Upper lobe of left lung (tissue), 6 donors: ENCODE measurements around the gene OPCML. TPM values are rescaled to one million over a fixed set of nuclear protein-coding genes. Genes with fewer than 3 reads are reported as not detected.
A peak's percentile ranks its signal among the peaks of the same experiment; 100 is the strongest.

Source experiments
- ATAC-seq, 2 donors: fragments of 200-7000 bp; cut with Tn5 transposase; one replicate each; pipeline ENCODE4 v1.9.1; 2022; ENCODE audit warnings: mild to moderate bottlenecking in 2 of 2, moderate library complexity in 2 of 2; ENCODE audit not compliant: low FRiP score in 2 of 2
- DNase-seq, 2 donors: peaks; one replicate each; pipeline ENCODE4 v3.0.0-alpha.2; 2019 to 2020
- H3K27ac ChIP-seq, 4 donors: fragments of 200-600 bp; sonication (generic); one replicate each; pipeline ENCODE4 v1.5.1; 2016 to 2019
- H3K27me3 ChIP-seq, 4 donors: fragments of 200-600 bp; sonication (generic); one replicate each; pipeline ENCODE4 v1.5.1; 2017 to 2019
- H3K36me3 ChIP-seq, 4 donors: fragments of 200-600 bp; sonication (generic); one replicate each; pipeline ENCODE4 v1.5.1; 2016 to 2019
- H3K4me1 ChIP-seq, 4 donors: fragments of 200-600 bp; sonication (generic); one replicate each; pipeline ENCODE4 v1.5.1; 2018 to 2019
- H3K4me3 ChIP-seq, 4 donors: fragments of 200-600 bp; sonication (generic); one replicate each; pipeline ENCODE4 v1.5.1; 2017 to 2019; ENCODE audit warnings: mild to moderate bottlenecking in 2 of 4, moderate library complexity in 1 of 4
- H3K9me3 ChIP-seq, 4 donors: fragments of 200-600 bp; sonication (generic); one replicate each; pipeline ENCODE4 v1.5.1; 2018 to 2019
- CTCF ChIP-seq, 6 experiments: fragments of 450-650 bp in 4 of 6; fragments of 200-600 bp in 2 of 6; sonication (generic) in 2 of 6; IDR thresholded peaks; one replicate each; pipeline ENCODE4 v1.5.1; 2016 to 2019; ENCODE audit warnings: antibody characterized with exemption in 6 of 6
- EP300 ChIP-seq, 4 donors: sonication (generic); formaldehyde crosslinking; IDR thresholded peaks; one replicate each; pipeline ENCODE4 v1.5.1; 2017; ENCODE audit warnings: antibody characterized with exemption in 4 of 4, control low read depth in 2 of 4
- POLR2A ChIP-seq, 4 donors: fragments of 450-650 bp; IDR thresholded peaks; one replicate each; pipeline ENCODE4 v1.5.1; 2016 to 2017; ENCODE audit warnings: antibody characterized with exemption in 4 of 4, mild to moderate bottlenecking in 2 of 4
- POLR2AphosphoS5 ChIP-seq, 2 donors: sonication (generic); formaldehyde crosslinking; IDR thresholded peaks; one replicate each; pipeline ENCODE4 v1.5.1; 2017; ENCODE audit warnings: antibody characterized with exemption in 2 of 2
- WGBS, 2 donors: methylation state at CpG; one replicate each; pipeline ENCODE4 v1.1.5; 2017 to 2018; 5-methylcytosine and 5-hydroxymethylcytosine counted together
- total RNA-seq, 6 donors: library from RNA; depleted of rRNA in 4 of 6; stranded (reverse); fragments of >200 nt in 4 of 6; gene quantifications; one replicate each; pipeline versions ENCODE4 v1.1.0 to v1.2.1, GENCODE V29; 2016 to 2021
- donor health status: DM: no; HTN: no; CAD: no; lungs with moderate emphysema.
- donor health status: DM: no; HTN: yes; CAD: no; lungs with severe emphysema.

OPCML gene
- total RNA-seq, 6 donors from 2014 or later, result 0.10 TPM; not detected in 5

- Histone ChIP-seq H3K27me3 (no peaks in the 10 kb centered on the region), H3K4me3 (peak overlapping the region in 3 of 4 donors; percentile 48 to 61 (median 60))
- no peak for ATAC-seq
Observed at GRCh38 chr11:133064961-133065360, 467.3 kb downstream of the OPCML start.

GRCh38 chr11:133064152-133064877 is 468.0 kb downstream of the OPCML start:
- 3% methylated on average over 19 to 36 of the region's 44 CpGs for WGBS, 2 donors
- peak; percentile 70 to 89 for ATAC-seq
- Histone ChIP-seq H3K4me3 (peak overlapping the region; percentile 4 to 61 (median 54)), H3K36me3 (no peaks in the 10 kb centered on the region), H3K9me3 (no peaks in the 10 kb centered on the region), H3K27ac (peak overlapping the region in 3 of 4 donors; percentile 29 to 74 (median 69)), H3K4me1 (peaks cover 0 to 14% (median 9%) of the 10 kb centered on the region in 4 donors), H3K27me3 (no peaks in the 10 kb centered on the region)
- peak; percentile 59 to 90 for DNase-seq
- TF ChIP-seq POLR2AphosphoS5 (IDR thresholded peaks at IDR 0.05), result no peak
- TF ChIP-seq CTCF (IDR thresholded peaks at IDR 0.05), result peak in 4 of 6 experiments; percentile 42 to 74 (median 58)
- TF ChIP-seq EP300 (IDR thresholded peaks at IDR 0.05), result no peak
- TF ChIP-seq POLR2A (IDR thresholded peaks at IDR 0.05), result peak in 1 of 4 donors; percentile 29

More at GRCh38 chr11:133064961-133065360, 467.3 kb downstream of the OPCML start:
- TF ChIP-seq POLR2AphosphoS5 (IDR thresholded peaks at IDR 0.05) (no peak), CTCF (IDR thresholded peaks at IDR 0.05) (no peak), EP300 (IDR thresholded peaks at IDR 0.05) (no peak), POLR2A (IDR thresholded peaks at IDR 0.05) (no peak)
- Histone ChIP-seq H3K4me1 (peaks cover 0 to 14% (median 9%) of the 10 kb centered on the region in 4 donors), H3K27ac (no peak overlapping the region), H3K36me3 (no peaks in the 10 kb centered on the region), H3K9me3 (no peaks in the 10 kb centered on the region)
- WGBS, 2 donors, result 81% methylated on average over 15 of the region's 15 CpGs
- DNase-seq, result no peak

- Histone ChIP-seq H3K36me3 (no peaks in the 10 kb centered on the region), H3K9me3 (no peaks in the 10 kb centered on the region), H3K4me3 (no peak overlapping the region), H3K27ac (no peak overlapping the region), H3K4me1 (no peaks in the 10 kb centered on the region), H3K27me3 (no peaks in the 10 kb centered on the region)
- 63 to 70% methylated on average over 8 of the region's 8 CpGs for WGBS, 2 donors
- ATAC-seq (no peak), DNase-seq (no peak)
- TF ChIP-seq CTCF (IDR thresholded peaks at IDR 0.05) (no peak), POLR2A (IDR thresholded peaks at IDR 0.05) (no peak), EP300 (IDR thresholded peaks at IDR 0.05) (no peak), POLR2AphosphoS5 (IDR thresholded peaks at IDR 0.05) (no peak)
Observed at GRCh38 chr11:133058501-133058900, 473.8 kb downstream of the OPCML start.

GRCh38 chr11:133053124-133053776 is 479.1 kb downstream of the OPCML start:
- Histone ChIP-seq H3K27me3 (no peaks in the 10 kb centered on the region), H3K27ac (no peak overlapping the region), H3K9me3 (no peaks in the 10 kb centered on the region), H3K4me1 (no peaks in the 10 kb centered on the region), H3K36me3 (no peaks in the 10 kb centered on the region), H3K4me3 (no peak overlapping the region)
- TF ChIP-seq POLR2AphosphoS5 (IDR thresholded peaks at IDR 0.05), result no peak
- ATAC-seq, result no peak
- 52 to 65% methylated on average over 9 of the region's 9 CpGs for WGBS, 2 donors
- no peak for DNase-seq

- no peak for DNase-seq
- Histone ChIP-seq H3K27ac (no peak overlapping the region), H3K36me3 (no peaks in the 10 kb centered on the region), H3K9me3 (no peaks in the 10 kb centered on the region), H3K4me1 (no peaks in the 10 kb centered on the region), H3K4me3 (no peak overlapping the region), H3K27me3 (no peaks in the 10 kb centered on the region)
- WGBS, 2 donors, result 20 to 69% methylated on average over 1 to 2 of the region's 2 CpGs
- TF ChIP-seq POLR2AphosphoS5 (IDR thresholded peaks at IDR 0.05) (no peak), EP300 (IDR thresholded peaks at IDR 0.05) (no peak), POLR2A (IDR thresholded peaks at IDR 0.05) (no peak), CTCF (IDR thresholded peaks at IDR 0.05) (no peak)
- ATAC-seq, result no peak
Observed at GRCh38 chr11:133052537-133052936, 479.8 kb downstream of the OPCML start.
